ENCODE data around the gene MAGI2.

The MAGI2 gene

DNA sequence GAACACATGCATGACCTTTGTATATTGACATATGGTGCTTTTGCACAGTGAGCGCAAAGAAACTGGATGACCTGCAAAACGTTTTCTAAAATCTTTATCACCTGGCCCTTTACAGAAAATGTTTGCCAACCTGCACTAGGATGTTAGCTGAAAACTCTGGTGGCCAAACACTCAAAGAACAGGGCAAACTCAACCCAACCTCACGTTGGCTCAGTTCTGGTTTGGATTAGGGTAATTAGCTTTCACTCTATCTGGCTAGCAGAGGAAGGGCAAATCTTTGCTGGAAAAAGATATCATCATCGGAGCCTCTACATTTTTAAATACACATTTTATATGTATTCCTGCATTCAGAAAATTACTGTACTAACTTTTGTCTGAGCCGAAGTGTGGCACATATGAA, 966.0 kb downstream of the MAGI2 start:
- Histone ChIP-seq H4K20me1 (ENCODE audit: control insufficient read depth, insufficient read depth, low read depth, low read length) (no peaks in the 10 kb centered on the region), H3K4me2 (ENCODE audit: low read length) (no peak overlapping the region), H3K9me3 (ENCODE audit: control insufficient read depth, insufficient read depth, low read length) (no peaks in the 10 kb centered on the region), H3K4me1 (ENCODE audit: control insufficient read depth, low read length) (no peaks in the 10 kb centered on the region), H3K36me3 (ENCODE audit: control insufficient read depth, low read length) (no peaks in the 10 kb centered on the region), H3F3A (ENCODE audit: control insufficient read depth, insufficient read depth) (no peaks in the 10 kb centered on the region), H3K27me3 (ENCODE audit: control insufficient read depth, low read length) (no peaks in the 10 kb centered on the region), H3K4me3 (ENCODE audit: low read length) (no peak overlapping the region), H3K79me2 (ENCODE audit: control insufficient read depth, low read length) (no peaks in the 10 kb centered on the region), H3K9me2 (replicated peaks; ENCODE audit: control insufficient read depth, low read length) (no peaks in the 10 kb centered on the region), H3K27ac (ENCODE audit: low read depth, low read length) (no peak overlapping the region)
- no peak for TF ChIP-seq EZH2phosphoT487 (IDR thresholded peaks at IDR 0.05; ENCODE audit: borderline replicate concordance, low read length)
- TF ChIP-seq, protein P1, sequence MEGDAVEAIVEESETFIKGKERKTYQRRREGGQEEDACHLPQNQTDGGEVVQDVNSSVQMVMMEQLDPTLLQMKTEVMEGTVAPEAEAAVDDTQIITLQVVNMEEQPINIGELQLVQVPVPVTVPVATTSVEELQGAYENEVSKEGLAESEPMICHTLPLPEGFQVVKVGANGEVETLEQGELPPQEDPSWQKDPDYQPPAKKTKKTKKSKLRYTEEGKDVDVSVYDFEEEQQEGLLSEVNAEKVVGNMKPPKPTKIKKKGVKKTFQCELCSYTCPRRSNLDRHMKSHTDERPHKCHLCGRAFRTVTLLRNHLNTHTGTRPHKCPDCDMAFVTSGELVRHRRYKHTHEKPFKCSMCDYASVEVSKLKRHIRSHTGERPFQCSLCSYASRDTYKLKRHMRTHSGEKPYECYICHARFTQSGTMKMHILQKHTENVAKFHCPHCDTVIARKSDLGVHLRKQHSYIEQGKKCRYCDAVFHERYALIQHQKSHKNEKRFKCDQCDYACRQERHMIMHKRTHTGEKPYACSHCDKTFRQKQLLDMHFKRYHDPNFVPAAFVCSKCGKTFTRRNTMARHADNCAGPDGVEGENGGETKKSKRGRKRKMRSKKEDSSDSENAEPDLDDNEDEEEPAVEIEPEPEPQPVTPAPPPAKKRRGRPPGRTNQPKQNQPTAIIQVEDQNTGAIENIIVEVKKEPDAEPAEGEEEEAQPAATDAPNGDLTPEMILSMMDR (IDR thresholded peaks at IDR 0.05; ENCODE audit: low read depth, low read length, poor library complexity, severe bottlenecking), result no peak

DNA sequence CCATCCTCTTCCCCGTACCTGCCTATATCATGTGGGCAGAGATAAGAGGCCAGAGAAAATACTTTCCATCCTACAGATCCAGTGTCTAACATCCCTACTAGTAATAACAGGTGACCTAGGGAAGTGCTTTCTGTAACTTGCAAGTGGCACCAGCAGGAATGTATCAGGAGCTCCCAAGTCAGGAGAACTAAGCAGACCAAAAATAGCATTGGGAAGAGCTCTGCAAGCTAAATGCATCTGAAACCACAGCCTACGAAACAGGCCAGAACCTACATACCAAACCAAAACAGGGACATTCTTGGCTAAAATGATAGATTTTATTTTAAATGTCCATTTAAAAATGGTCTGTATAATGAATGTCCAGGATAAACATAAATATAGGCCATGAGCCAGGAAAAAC, 974.1 kb downstream of the MAGI2 start:
- no peaks in the 10 kb centered on the region for H3K27me3 ChIP-seq (ENCODE audit: control insufficient read depth, low read length)
- no peaks in the 10 kb centered on the region for H3K9me3 ChIP-seq (ENCODE audit: control insufficient read depth, insufficient read depth, low read length)
- H4K20me1 ChIP-seq (ENCODE audit: control insufficient read depth, insufficient read depth, low read depth, low read length), result no peaks in the 10 kb centered on the region
- no peaks in the 10 kb centered on the region for H3K36me3 ChIP-seq (ENCODE audit: control insufficient read depth, low read length)
- no peak for TF ChIP-seq EZH2phosphoT487 (IDR thresholded peaks at IDR 0.05; ENCODE audit: borderline replicate concordance, low read length)
- TF ChIP-seq, protein P1 (IDR thresholded peaks at IDR 0.05; ENCODE audit: low read depth, low read length, poor library complexity, severe bottlenecking), result no peak
- H3K4me2 ChIP-seq (ENCODE audit: low read length), result no peak overlapping the region
- H3K27ac ChIP-seq (ENCODE audit: low read depth, low read length), result no peak overlapping the region
- no peaks in the 10 kb centered on the region for H3K79me2 ChIP-seq (ENCODE audit: control insufficient read depth, low read length)
- no peaks in the 10 kb centered on the region for H3K9me2 ChIP-seq (replicated peaks; ENCODE audit: control insufficient read depth, low read length)
- H3F3A ChIP-seq (ENCODE audit: control insufficient read depth, insufficient read depth), result no peaks in the 10 kb centered on the region
- no peak overlapping the region for H3K4me3 ChIP-seq (ENCODE audit: low read length)
- no peaks in the 10 kb centered on the region for H3K4me1 ChIP-seq (ENCODE audit: control insufficient read depth, low read length)

- H3K4me2 ChIP-seq (ENCODE audit: low read length), result no peak overlapping the region
- no peak overlapping the region for H3K4me3 ChIP-seq (ENCODE audit: low read length)
- no peaks in the 10 kb centered on the region for H3K27me3 ChIP-seq (ENCODE audit: control insufficient read depth, low read length)
- no peaks in the 10 kb centered on the region for H3K9me3 ChIP-seq (ENCODE audit: control insufficient read depth, insufficient read depth, low read length)
- TF ChIP-seq, protein P1 (IDR thresholded peaks at IDR 0.05; ENCODE audit: low read depth, low read length, poor library complexity, severe bottlenecking), result no peak
- TF ChIP-seq EZH2phosphoT487 (IDR thresholded peaks at IDR 0.05; ENCODE audit: borderline replicate concordance, low read length), result no peak
- H3K9me2 ChIP-seq (replicated peaks; ENCODE audit: control insufficient read depth, low read length), result no peaks in the 10 kb centered on the region
- no peaks in the 10 kb centered on the region for H4K20me1 ChIP-seq (ENCODE audit: control insufficient read depth, insufficient read depth, low read depth, low read length)
- H3F3A ChIP-seq (ENCODE audit: control insufficient read depth, insufficient read depth), result no peaks in the 10 kb centered on the region
- no peaks in the 10 kb centered on the region for H3K4me1 ChIP-seq (ENCODE audit: control insufficient read depth, low read length)
- H3K36me3 ChIP-seq (ENCODE audit: control insufficient read depth, low read length), result no peaks in the 10 kb centered on the region
- no peaks in the 10 kb centered on the region for H3K79me2 ChIP-seq (ENCODE audit: control insufficient read depth, low read length)
- H3K27ac ChIP-seq (ENCODE audit: low read depth, low read length), result no peak overlapping the region
Measured at GRCh38 chr7:78476851-78477405, 976.5 kb downstream of the MAGI2 start.
